ENCODE data around the gene KRTAP9-8.
"Not testable (repeated sequence)": the region's sequence is repeated elsewhere in the genome, so short reads cannot be mapped to it uniquely, and the experiment has no call there.

KRTAP9-8 gene

DNA sequence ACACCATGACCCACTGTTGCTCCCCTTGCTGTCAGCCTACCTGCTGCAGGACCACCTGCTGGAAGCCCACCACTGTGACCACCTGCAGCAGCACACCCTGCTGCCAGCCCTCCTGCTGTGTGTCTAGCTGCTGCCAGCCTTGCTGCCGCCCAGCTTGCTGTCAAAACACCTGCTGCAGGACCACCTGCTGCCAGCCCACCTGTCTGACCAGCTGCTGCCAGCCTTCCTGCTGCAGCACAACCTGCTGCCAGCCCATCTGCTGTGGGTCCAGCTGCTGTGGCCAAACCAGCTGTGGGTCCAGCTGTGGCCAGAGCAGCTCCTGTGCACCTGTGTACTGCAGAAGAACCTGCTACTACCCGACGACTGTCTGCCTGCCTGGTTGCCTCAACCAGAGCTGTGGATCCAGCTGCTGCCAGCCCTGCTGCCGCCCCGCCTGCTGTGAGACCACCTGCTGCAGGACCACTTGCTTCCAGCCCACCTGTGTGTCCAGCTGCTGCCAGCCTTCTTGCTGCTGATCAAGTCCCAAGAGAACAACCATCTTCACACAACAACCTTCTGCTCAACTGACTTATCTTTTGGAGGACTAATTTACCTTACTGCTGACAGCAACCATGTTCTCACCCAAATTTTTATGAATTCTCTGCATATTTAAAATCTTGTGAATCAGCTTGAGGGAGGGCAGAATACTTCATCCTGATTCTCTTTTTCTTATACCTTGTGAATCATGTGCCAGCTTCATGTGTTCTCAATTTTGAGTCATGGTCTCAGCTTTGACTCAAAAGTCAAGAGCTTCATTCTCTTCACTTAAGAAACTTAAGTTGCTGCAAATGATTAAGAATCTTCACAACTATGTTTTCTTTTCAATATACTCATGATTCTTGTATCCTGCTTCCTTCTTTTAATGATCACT lies 17.8 kb downstream of the KRTAP9-8 start, which contains the start of gene KRTAP9-9:
KRTAP9-9 (plus strand) TSS at position 4 of the 910 bp plus-strand sequence.
- DNase-seq (ENCODE audit: low read depth in 2 of 2): not testable (repeated sequence)

DNA sequence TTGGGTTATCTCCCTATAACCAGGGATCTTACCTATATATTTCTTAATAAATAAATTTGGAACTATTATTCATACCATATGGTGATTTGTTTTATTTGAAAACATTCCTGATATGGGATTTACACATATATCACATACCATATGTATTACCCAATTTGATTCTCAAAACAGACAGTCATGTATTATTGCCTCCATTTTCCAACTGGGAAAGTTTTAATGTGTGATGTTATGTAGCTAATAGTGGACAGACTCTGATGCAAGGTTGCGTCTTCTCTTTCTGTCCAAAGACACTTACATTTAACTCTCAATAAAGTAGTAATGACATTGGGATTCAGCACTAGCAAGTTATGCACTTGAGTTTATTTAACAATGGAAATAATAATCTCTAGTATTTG lies 18.5 kb downstream of the KRTAP9-8 start:
- DNase-seq (ENCODE audit: low read depth in 2 of 2): no peak

DNA sequence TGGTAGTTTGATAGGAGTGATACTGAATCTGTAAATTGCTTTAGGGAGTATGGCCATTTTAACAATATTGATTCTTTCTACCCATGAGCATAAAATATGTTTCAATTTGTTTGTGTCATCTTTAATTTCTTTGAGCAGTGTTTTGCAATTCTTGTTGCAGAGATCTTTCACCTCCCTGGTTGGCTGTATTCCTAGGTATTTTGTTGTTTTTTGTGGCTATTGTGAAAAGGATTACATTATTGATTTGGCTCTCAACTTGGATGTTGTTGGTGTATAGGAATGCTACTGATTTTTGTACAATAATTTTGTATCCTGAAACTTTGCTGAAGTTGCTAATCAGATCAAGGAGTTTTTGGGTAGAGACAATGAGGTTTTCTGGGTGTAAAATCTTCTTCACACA lies 20.6 kb downstream of the KRTAP9-8 start:
- no peak for DNase-seq (ENCODE audit: low read depth in 2 of 2)

DNA sequence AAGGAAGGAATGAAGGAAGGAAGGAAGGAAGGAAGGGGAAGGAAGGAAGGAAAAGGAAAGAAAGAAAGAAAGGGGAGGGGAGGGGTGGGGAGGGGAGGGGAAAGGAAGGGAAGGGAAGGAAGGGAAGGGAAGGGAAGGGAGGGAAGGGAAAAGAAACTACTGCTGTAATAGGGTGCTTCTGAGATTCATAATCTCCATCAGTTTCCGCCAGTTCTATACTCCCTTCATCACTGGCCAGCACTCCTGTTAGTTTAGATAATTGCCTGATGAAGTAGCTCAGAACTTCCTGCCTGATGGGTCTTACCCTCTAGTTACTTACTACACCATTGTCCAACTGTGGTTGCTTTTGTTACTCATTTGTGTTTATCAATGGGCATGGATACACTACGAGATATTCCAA lies 25.4 kb downstream of the KRTAP9-8 start:
- no peak for DNase-seq (ENCODE audit: low read depth in 2 of 2)

DNA sequence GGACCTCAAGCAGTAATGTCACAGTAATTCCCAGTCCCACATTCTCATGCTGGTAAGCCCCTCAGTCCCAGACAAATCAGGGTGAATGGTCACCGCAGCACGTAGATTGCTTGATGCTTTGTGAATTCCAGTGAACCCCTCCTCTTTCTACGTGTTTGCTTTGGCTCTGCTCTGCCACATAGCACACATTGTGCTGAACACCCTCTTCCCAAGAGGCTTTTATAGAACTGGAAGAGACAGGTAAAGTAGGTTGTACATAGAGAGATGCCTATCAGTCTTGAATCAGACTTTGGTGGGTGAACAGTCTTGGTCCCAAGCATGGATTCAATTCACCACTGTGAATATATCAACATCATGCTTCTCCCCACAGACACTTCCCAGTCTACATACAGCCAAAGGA lies 26.8 kb downstream of the KRTAP9-8 start:
- no peak for DNase-seq (ENCODE audit: low read depth in 2 of 2)

DNA sequence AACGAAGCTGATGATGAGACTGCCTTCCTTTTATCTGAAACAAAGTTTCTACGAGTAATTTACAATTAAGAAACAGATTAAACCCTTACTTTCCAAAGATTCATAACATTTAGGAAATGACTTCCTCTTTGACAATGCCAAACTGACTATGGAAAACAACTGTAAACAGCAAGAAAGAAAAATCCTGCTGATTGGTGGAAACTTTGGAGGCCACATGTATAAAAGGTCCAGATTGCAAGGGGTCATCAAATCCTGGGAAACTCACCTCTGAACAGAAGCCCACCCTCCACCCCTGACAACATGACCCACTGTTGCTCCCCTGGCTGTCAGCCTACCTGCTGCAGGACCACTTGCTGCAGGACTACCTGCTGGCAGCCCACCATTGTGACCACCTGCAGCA lies 27.3 kb downstream of the KRTAP9-8 start, which contains the start of gene KRTAP9-6:
KRTAP9-6 (plus strand) TSS at position 301 of the 400 bp plus-strand sequence; CDS start at position 301, 0 bp downstream.
- no peak for DNase-seq (ENCODE audit: low read depth in 2 of 2)

DNA sequence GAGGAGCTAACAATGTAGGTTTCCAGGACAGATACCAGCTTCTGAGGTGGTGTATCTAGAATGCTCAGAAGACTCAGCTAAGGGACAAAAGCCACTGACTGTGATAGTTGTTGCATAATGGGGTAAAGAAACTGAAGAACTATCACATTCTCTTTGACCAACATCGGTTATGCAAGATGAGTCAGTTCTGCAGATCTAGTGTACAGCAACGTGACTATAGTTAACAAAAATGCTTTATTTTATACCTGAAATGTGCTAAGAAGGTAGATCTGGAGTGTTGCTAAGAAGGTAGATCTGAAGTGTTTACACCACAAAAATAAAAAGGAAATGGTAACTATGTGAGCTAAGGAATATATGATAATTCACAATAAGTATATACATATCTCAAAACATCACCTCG lies 29.9 kb downstream of the KRTAP9-8 start:
- no peak for DNase-seq (ENCODE audit: low read depth in 2 of 2)

DNA sequence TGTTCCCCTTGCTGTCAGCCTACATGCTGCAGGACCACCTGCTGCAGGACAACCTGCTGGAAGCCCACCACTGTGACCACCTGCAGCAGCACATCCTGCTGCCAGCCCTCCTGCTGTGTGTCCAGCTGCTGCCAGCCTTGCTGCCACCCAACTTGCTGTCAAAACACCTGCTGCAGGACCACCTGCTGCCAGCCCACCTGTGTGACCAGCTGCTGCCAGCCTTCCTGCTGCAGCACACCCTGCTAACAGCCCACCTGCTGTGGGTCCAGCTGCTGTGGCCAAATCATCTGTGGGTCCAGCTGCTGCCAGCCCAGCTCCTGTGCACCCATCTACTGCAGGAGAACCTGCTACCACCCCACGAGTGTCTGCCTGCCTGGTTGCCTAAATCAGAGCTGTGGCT lies 33.5 kb downstream of the KRTAP9-8 start:
- not testable (repeated sequence) for DNase-seq (ENCODE audit: low read depth in 2 of 2)

DNA sequence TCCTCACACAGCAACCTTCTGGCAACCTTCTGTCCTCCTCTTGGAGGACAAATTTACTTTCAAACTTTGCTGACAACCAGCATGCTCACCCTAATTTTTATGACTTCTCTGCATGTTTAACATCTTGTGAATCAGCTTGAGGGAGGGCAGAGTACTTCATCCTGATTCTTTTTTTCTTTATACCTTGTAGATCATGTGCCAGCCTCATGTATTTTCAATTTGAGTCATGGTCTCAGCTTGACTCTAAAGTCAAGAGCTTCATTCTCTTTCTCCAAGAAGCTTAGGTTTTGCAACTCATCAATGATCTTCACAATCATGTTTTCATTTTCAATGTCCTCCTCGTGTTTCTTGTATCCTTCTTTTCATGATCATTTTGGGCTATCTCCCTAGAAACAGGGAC lies 34.1 kb downstream of the KRTAP9-8 start:
- DNase-seq (ENCODE audit: low read depth in 2 of 2): no peak

DNA sequence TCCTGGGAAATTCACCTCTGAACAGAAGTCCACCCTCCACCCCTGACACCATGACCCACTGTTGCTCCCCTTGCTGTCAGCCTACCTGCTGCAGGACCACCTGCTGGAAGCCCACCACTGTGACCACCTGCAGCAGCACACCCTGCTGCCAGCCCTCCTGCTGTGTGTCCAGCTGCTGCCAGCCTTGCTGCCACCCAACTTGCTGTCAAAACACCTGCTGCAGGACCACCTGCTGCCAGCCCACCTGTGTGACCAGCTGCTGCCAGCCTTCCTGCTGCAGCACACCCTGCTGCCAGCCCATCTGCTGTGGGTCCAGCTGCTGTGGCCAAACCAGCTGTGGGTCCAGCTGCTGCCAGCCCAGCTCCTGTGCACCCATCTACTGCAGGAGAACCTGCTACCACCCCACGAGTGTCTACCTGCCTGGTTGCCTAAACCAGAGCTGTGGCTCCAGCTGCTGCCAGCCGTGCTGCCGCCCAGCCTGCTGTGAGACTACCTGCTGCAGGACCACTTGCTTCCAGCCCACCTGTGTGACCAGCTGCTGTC lies 37.9 kb downstream of the KRTAP9-8 start, which contains the start of gene KRTAP9-7:
KRTAP9-7 (plus strand) TSS at position 51 of the 543 bp plus-strand sequence; CDS start at position 51, 0 bp downstream.
- not testable (repeated sequence) for DNase-seq (ENCODE audit: low read depth in 2 of 2)

DNA sequence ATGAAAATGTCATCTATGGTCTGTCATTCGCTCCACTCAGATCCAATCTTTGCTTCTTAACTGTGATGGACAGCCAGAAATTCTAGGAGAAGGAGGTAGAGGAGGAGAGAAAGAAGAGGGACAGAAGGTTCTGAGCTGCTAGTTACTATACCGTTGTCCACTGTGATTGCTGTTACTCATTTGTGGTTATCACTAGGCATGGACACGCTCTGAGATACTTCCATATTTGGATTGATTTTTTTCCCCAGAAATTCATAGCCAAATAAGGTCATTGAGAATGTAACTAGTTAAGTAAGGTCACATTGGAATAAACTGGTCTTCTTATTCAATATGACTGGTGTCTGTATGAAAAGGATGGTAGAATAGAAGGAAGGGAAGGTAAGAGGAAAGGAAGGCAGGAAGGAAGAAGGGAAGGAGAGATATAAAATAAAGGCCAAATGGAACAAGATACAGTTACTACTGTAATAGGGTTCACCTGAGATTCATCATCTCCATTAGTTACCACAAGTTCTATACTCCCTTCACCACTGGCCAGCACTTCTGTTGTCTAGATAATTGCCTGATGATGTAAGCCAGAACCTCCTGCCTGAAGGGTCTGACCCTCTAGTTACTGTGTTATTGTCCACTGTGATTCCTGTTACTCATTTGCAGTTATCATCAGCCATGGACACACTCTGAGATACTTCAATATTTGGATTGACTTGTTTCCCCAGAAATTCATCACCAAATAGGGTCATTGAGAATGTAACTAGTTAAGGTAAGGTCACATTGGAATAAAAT lies 40.6 kb downstream of the KRTAP9-8 start:
- DNase-seq (ENCODE audit: low read depth in 2 of 2): no peak

DNA sequence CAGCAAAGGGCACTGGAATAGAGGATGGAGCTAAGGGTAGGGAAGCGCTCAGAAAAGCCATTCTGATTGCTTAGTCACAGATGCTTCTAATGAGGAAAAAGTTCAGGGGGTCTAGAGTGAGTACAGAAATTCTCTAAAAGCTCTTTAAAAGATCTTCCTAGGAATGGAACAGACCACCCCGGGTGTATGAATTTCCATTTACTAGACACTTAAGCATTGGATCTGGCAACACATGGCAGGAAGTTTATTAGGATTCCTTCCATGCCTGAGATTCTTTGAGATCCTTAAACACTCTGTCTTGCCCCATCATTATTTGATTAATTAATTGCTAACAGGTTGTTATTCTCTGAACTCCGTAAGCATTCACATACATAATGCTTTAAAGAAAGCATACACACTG lies 46.2 kb downstream of the KRTAP9-8 start:
- DNase-seq (ENCODE audit: low read depth in 2 of 2): no peak

DNA sequence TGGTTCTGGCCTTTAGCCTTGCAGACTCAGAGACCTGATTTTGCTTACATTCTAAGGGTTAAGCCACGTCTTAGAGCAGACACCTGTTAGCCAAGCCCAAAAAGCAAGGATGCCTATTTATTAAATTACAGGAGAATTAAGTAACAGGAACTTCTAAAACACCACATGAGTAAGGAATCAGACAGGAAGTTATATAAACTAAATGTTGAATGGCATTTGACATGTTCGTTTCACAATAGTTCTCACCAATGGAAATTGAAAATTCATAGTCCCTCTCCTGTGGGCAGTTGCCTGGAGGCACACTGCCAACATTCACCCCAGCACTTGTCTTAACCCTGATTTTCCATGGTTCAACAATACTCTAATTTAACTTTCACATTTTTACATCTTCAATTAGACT lies 46.7 kb downstream of the KRTAP9-8 start:
- DNase-seq (ENCODE audit: low read depth in 2 of 2): no peak

DNA sequence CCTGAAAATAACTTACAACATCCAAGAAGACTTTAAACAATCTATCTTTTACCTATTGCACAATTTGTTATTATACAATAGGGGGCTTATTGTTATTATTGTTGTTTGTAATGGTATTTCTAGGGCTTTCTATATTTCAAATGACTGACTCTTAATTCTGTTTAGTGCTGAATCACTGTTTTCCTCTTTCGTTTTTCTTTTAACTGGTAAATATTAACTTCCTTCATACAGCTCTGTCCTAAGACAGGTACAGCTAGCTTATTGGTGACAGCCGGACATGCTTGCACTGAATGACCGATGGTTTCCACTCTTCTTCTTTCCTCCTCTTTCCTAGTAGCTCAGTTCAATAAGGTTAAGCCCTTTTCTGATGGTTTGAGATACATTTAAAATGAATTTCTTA lies 49.3 kb downstream of the KRTAP9-8 start:
- DNase-seq (ENCODE audit: low read depth in 2 of 2): no peak
